NCI-H2029 (cell line): ENCODE results near the gene MAML2.

Source experiments
- DNase-seq: peaks from one replicate; lab custom pipeline; 2025; lab: John Stamatoyannopoulos, UW

MAML2 gene

DNA sequence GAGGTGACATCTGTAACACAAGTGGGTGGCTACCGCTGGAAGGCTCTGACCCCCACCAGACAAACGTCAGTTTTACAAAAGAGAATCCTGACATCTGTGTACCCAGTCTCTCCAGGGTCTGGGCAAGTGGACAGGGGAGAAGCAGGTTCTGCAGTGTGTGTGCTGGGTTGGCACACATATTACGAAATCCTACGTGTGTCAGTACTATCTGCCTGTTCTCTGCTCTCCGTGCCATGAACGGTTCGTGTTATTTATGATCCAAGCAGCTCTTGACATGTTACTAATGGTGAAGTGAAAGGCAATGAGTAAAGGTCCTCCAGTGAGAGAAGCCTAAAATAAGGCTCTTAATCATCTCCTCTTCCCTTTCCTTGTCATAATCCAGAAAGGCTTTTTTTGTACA is 217.6 kb downstream of the MAML2 start:
- DNase-seq: no peak

DNA sequence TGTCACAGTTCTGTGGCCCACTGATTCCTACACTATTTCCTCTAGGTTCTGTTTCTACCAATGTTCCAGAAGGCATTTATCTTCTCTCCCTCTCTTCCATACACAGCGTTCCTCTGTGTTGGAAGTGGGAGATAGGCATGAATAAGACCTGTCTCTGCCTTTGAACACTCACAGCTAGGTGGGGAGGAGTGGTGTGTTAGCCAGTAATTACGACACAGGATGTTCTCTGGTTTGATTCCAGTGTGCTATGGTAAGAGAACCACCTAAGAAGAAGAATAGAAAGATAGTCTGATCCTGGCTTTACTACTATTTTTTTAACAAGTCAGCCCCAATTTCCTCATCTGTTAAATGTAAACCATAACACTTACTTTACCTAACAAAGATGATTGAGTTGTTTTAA is 218.8 kb downstream of the MAML2 start:
- no peak for DNase-seq

DNA sequence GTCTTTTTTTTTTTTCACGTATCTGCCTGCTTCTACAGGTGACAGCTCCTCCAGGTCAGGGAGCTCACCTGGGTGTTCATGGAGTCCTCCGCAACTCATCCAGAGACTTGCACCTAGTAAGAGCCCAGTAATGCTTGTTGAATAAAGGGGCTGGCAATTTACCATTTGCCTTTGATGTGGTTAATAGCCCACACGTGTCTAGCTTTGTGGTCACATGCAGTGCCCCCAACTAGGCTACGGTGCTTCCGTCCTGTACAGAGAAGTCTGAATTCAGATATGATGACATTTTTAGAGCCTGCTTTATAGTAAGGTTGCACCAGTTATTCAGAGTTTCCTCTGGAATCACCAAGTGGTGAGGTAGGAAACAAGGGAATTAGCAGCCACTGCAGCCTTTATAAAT is 219.7 kb downstream of the MAML2 start:
- DNase-seq: no peak

- no peak for DNase-seq
Observed at GRCh38 chr11:96122601-96123074, 220.4 kb downstream of the MAML2 start.

DNA sequence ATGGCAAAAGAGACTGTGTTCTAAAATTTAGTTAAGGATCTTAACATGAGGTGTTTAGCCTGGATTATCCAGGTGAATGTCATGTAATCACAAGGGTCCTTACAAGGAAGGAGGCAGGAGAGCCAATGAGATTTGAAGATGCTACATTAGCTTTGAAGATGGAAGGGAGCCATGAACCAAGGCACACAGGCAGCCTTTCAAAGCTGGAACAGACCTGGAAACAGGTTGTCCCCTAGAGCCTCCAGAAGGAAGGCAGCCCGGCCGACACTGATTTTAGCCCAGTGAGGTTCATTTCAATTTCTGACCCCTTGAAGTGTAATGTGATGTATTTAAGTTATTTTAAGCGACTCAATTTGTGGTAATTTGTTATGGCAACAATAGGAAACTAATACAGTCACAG is 223.8 kb downstream of the MAML2 start:
- no peak for DNase-seq

DNA sequence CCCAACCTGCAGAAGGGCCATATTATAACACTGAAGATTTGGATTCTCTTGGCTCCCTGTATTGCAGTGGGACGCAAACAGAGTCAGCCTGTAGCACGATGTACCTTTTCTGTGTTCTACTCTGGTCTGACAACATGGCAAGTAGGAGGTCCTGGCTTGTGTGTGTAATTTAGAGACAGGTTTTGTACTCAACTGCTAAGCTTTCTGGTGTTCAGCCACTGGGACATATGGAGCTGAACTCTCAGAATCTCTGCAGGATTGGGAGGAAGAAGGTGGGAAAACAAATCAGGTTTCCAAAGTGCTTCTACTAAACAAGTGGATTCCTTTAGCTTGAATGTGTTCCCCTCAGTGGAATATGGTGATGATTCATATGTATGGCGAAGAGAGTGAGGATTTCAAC is 226.6 kb downstream of the MAML2 start:
- DNase-seq: no peak

DNA sequence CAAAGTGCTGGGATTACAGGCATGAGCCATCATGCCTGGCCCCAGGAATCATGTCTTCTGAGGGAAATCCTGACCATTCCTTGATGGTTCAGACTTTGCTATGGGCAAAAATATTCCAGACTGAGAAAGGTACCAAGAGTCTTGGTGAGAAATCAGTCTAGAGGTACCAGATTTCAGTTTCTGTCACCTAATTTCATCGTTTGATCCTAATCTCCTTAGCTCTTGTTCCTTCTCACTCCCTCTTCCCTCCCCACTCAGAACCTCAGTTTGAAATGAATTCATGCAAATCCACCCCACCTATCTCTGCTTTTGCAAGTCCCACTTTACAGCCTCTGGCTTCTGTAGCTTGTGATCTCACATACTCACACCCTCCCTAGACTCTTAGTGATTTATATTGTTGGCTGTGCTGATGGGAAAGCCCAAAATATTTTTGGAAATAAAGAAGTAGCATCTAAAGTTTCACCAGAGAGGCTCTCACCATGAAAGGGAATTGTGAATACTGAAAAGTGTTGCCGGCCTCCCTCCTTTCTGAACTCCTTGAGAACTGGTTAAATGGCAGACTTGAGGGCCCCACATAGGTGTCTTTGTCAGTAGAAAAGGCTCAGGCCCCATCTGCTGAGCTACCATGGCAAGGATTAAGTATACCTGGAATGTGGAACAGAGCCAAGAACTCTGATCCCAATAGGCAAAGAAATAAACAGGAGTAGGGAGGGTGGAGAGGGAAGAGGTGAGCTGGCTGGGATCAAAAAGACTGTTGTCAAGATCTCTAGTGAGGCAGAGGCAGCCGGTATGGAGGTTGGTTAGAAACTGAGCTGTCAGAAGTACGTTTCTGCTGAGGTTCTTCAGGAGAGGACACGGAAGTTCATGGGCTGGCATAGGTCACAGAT is 228.6 kb downstream of the MAML2 start:
- no peak for DNase-seq

GRCh38 chr11:96113193-96113681 is 229.8 kb downstream of the MAML2 start:
- DNase-seq: no peak

DNA sequence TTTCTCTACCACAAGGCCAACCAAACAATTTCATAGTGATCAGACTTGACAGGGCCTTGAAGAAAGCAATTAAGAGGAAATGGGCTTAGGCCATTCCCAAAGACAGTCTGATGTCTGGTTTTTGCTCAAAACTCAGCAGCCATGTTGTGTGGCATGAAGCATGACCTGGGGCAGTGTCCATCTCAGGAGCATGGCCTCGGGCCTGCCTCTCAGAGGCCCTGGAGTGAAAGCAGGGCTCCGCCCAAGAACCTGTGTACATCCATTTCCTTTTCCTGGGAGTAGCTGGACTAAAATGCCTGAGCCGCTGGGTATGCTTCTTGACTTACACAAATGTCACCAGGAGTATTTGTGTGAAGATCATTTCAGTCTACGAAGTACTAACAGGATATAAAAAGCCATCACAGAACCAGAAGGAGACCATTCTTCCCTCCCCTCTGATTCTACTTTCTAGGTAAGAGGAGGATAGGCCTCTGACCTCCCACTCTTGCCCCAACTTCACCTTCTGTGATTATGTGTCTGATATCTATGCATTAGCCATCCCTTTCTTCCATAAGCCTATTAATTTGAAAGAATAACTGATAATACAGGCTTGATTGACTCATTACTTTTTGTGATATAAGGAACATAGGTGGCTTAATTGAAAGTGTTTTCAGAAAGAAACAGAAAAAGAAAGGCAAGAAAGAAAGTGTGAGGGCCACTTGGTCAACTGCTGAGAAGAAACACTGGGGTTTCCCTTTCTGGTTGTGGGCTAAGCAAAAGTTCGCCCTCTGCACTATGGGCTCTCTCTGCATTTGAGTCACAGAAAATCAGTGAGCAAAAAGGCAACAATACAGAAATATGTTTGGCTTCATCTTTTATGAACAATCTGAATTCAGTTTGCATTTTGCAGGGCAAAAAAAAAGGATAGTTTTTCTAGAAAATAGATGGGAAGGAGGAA is 230.5 kb downstream of the MAML2 start:
- DNase-seq: no peak

- DNase-seq: no peak
Observed at GRCh38 chr11:96111308-96111707, 231.7 kb downstream of the MAML2 start.

DNA sequence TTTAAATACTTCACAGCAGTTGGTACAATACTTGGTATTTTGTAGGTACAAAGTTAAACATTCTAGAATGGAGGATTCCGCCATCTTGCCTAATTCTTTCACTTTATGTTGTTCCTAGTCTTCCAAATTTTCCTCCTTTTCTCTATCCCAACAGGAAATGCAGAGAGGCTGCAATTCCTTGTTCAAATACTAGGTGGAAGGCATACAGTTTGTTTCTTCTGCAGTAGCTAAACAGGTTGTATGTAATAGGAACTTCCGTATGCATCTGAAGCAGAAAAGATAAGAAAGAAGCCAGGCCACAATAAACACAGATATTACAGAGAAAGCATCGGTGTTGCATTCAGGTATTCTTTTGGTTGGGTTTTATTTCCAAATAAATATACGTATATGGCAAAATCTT is 232.7 kb downstream of the MAML2 start:
- no peak for DNase-seq

GRCh38 chr11:96109331-96110030 is 233.5 kb downstream of the MAML2 start:
- DNase-seq: no peak

- no peak for DNase-seq
Observed at GRCh38 chr11:96107143-96107824, 235.7 kb downstream of the MAML2 start.

DNA sequence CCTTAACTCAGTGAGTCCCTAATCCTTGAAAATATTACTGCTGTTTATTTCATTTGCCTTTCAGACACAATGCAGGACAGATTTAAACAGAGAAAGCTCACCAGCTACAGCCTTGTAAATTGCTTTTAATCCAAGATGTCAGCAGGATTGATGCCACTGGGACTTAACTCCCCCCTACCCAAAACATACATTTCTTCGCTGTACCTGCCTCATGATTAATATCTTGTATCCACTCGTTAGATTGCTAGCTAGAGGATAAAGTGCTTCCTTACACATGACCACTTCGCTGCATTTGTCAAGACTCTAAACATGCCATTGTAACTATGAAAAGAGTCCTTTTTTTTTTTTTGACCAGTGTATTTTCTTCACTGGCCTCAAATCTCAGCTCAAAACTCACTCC is 236.3 kb downstream of the MAML2 start:
- DNase-seq: no peak

GRCh38 chr11:96105944-96106343 is 237.1 kb downstream of the MAML2 start:
- DNase-seq: no peak

GRCh38 chr11:96105197-96105895 is 237.6 kb downstream of the MAML2 start:
- no peak for DNase-seq

- no peak for DNase-seq
Observed at GRCh38 chr11:96104496-96104895, 238.5 kb downstream of the MAML2 start.

GRCh38 chr11:96103721-96104120 is 239.3 kb downstream of the MAML2 start:
- no peak for DNase-seq

DNA sequence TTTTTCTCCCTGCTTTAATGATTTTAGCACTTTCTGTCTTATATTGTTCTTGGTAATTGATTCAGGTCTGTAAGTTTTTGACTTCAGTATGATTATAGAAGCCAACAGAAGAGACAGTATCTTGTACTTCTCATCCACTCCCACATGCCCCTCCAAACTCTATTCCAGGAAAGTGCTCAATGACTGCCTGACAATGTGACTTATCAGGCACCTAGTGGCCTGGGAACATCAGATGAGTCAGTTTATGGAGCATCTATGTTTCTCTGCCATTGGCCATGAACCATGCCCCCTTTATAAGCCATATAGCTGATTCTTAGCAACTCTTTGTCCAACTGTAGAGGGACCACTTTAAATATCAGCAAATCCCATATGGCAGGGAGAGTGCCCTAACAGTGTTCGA is 239.9 kb downstream of the MAML2 start:
- DNase-seq: no peak

GRCh38 chr11:96102664-96103078 is 240.3 kb downstream of the MAML2 start:
- DNase-seq: no peak

- no peak for DNase-seq
Observed at GRCh38 chr11:96101146-96101545, 241.8 kb downstream of the MAML2 start.
